NCI-H1930 (cell line): Measurements from ENCODE around the gene EHD2.
"Not testable (repeated sequence)": the region's sequence is repeated elsewhere in the genome, so short reads cannot be mapped to it uniquely, and the experiment has no call there.

ENCODE experiments used
- DNase-seq, 2 experiments: peaks; one replicate each; lab custom pipeline; 2025; lab: John Stamatoyannopoulos, UW

The EHD2 gene

DNA sequence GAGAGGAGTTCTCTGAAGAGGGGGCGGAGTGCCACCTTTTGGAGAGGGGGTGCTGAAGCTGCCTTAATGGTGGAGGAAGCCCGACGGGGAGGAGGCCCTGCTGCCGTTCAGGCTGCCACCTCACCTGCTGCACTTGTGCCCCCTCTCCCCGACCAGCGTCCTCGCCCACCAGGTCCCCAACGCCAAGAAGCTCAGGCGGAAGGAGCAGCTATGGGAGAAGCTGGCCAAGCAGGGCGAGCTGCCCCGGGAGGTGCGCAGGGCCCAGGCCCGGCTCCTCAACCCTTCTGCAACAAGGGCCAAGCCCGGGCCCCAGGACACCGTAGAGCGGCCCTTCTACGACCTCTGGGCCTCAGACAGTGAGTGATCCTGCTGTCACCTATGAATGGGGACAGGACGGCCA, 37.5 kb downstream of the EHD2 start:
- DNase-seq, result no peak

DNA sequence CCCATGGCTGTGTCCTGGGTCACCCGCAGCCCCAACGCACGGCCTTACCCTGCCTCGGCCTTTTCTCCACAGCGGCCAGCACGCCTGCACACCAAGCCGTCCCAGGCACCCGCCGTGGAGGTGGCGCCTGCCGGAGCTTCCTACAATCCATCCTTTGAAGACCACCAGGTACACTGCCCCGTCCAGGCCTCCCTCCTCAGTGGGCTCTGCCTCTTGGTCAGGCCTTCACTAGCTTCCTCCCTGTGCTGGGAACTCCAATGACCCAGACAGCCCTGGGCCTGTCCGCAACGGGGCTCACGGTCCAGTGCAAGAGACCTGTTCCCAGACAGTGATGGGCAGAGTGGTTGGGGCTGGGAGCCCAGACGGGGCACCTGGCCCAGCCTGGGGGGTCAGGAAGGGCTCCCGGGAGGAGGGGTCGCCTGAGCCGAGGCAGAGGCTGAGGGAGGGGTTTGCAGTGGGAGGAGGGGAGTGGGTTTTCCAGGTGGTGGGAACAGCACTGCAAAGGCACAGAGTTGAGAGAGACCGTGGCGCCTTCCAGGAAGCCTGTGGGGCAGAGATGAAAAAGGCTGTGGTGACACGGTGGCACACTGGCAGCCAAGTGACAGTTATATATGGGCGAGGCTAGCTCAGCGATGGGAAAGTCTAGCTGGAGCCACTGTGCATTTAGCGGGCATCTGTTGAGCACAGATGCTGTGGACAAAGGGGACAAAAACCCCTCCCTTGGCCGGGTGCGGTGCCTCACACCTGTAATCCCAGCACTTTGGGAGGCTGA, 39.4 kb downstream of the EHD2 start:
- DNase-seq, result no peak

DNA sequence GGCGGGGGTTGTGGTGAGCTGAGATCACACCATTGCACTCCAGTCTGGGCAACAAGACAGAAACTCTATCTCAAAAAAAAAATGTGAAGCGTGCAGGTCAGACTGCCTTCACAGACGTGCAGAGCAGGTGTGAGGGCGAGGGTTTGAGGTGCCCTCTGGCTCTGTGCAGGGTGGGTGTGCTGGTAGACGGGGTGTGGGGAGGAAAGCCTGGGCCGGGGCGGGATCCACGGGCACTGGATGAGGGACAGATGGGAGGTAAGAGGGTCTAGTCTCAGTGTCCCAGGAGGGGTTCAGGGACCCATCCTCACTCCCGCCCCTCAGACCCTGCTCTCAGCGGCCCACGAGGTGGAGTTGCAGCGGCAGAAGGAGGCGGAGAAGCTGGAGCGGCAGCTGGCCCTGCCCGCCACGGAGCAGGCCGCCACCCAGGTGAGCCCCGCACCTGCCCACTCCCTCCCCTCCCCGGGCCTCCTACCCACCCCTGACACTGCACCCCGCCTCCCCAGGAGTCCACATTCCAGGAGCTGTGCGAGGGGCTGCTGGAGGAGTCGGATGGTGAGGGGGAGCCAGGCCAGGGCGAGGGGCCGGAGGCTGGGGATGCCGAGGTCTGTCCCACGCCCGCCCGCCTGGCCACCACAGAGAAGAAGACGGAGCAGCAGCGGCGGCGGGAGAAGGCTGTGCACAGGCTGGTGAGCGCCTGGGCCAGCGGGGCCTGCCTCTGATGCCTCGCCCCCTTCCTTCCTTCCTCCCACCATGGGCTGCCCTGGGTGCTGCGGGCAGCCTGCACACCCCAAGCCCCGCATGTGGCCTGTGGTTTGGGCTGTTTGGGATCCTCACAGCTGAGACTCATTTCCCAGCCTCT, 41.2 kb downstream of the EHD2 start:
- no peak for DNase-seq

DNA sequence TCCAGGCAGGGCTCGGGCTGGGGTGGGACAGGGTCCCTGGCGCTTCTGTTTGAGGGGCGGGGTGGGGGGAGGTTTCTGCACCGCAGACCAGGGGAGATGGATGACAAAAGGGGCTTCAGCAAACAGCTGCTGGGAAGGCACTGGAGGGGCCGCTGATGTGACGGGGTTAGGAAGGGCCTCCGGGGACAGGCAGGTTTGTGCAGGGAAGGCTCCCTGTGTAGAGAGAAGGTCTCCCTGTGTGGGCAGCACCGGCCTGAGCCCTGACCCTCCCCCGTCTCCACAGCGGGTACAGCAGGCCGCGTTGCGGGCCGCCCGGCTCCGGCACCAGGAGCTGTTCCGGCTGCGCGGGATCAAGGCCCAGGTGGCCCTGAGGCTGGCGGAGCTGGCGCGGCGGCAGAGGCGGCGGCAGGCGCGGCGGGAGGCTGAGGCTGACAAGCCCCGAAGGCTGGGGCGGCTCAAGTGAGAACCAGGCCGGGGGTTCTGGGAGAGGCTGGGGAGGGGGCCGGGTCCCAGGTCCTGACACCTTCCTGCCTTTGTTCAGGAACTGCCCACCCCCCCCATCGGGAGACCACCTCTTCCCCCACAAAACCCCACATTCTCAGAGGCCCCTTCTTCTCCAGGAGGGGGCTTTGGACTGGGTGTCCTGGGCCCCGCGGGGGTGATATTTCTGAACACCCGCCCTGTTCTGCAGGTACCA, 42.0 kb downstream of the EHD2 start:
- no peak for DNase-seq

DNA sequence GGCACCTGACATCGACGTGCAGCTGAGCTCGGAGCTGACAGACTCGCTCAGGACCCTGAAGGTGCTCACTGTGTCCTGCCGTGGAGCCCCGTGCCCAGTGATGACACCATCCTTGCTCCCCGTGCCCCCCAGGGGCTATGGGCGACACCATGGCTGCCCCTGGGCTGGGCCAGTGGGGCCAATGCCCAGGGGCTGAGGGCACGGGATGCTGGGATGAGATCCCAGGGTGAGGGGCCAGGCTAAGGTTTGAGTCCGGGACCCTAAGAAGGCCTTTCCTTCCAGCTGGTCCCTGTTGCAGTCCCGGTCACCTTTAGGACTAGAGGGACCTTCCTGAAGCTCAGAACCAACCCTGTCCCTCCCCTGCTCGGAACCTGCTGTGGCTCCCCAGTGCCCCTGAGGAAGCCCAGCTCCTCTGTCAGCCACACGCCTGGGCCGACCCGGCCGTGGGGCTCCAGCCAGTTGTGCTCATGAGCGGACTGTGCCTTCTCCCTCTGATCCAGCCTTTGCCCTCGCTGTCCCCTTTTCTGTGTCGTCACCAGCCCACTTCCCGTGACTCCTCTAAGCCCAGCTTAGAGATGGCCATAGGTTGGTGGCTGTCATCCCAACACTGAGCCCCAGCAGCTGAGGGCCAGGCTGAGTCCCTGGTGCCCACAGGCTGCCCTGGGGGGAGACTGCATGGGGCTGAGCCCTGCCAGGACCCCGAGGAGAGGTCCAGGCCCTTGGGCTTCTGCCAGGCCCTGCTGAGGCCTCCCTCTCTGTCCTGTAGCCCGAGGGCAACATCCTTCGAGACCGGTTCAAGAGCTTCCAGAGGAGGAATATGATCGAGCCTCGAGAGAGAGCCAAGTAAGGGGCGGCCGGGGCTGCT, 42.8 kb downstream of the EHD2 start:
- no peak for DNase-seq

DNA sequence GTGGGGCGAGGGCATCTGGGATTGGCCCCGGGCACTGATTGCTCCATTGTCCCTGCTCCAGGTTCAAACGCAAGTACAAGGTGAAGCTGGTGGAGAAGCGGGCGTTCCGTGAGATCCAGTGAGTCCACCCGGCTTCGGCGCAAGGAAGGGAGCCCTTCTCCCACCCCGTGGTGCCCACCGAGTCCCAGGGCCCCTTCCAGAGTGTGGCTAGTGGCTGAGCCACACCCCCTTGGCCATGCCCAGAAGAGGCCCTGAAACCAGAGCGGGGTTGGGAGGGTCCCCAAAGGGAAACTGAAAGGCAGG, 43.4 kb downstream of the EHD2 start:
- no peak for DNase-seq

DNA sequence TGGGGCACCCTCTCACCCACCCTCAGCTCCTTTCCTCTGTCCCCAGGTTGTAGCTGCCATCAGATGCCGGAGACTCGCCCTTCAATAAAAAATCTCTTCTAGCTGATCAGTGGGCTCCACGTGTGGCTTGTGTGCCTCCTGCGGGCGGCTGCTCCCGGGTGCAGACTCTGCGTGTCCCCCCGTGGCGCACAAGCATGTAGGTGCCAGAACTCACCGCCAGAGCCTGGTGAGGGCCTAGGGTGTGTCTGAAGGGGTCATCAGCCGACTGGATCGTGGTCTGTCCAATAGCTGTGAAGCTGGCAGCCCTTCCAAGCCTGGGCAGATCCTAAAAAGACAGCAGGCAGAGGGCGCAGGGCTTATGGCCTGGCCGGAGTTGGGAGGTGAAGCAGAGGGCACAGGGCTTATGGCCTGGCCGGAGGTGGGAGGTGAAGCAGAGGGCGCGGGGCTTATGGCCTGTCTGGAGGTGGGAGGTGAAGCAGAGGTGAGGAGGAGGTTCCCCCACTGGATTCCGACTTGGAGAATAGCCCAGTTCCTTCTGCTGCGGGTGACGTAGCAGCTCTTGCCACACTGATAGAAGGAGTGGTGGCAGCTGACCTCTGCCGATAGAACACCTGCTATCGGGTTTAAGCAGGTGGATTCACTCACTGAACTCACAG, 43.9 kb downstream of the EHD2 start:
- DNase-seq, result no peak

DNA sequence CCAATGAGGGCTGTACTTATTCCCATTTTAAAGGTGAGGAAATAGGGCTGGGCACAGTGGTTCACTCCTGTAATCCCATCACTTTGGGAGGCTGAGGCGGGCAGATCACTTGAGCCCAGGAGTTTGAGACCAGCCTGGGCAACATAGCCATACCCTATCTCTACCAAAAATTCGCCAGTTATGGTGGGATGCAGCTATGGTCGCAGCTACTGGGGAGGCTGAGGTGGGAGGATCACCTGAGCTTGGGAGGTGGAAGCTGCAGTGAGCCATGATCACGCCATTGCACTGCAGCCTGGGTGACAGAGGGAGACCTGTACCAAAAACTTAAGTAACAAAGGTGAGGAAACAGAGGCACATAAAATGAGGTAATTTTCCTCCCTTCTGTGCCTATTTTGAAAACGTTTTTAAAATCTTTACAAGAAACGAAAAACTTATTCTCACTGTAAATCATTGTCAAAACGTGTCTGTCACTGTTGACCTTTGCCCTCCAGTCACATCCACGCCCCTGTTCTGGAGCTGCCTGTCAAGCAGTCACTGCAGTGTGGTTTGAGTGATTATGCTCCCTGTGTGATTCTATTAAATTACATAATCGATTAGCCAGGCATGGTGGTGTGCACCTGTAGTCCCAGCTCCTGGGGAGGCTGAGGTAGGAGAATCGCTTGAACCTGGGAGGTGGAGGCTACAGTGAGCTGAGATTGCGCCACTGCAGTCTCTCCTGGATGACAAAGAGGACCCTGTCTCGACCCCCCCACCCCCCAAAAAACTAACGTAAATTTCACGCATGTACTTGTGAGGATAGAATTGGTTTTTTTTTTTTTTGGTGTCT, 44.6 kb downstream of the EHD2 start:
- no peak for DNase-seq

DNA sequence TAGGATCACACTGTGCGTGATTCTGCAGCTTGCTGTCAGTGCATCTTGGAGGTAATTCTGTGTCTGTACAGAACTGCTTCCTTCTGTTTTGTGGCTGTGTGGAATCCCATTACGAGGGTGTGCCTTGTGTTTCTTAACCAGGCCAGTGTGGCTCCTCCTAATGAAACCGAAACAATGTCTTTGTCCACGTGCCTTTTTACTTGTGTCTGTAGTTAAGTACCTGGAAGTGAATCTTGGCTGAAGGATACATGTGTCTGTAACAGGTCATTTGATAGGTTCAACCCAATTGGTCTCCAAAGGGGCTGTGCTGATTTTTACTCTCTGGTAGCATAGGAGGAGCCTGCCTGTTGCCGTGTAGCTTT, 45.2 kb downstream of the EHD2 start:
- no peak for DNase-seq

DNA sequence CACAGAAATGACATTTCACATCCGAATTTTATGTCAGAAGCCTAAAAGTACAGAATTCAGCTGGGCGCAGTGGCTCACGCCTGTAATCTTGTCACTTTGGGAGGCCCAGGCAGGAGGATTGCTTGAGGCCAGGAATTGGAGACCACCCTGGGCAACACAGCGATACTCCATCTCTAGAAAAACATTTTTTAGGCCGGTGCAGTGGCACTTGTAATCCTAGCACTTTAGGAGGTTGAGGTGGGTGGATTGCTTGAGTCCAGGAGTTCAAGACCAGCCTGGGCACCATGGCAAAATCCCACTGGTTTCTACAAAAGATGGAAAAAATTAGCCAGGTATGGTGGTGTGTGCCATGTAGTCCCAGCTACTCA, 47.4 kb downstream of the EHD2 start:
- no peak for DNase-seq

DNA sequence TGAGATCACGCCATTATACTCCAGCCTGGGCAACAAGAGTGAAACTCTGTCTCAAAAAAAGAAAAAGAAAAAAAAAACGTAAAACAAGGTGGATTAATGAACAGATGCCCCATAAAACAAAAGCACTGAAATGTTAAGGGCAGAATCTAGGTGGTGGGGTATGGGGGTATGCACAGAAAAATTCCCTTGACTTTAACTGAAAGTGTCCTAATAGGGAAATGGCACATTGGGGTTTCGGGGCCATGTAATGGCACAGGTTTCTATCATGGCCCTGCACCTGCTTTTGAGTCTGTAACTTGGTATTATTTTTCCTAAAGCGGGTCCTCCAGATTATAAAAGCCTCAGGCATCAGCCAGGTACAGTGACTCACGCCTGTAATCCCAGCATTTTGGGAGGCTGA, 48.3 kb downstream of the EHD2 start:
- DNase-seq, result no peak

DNA sequence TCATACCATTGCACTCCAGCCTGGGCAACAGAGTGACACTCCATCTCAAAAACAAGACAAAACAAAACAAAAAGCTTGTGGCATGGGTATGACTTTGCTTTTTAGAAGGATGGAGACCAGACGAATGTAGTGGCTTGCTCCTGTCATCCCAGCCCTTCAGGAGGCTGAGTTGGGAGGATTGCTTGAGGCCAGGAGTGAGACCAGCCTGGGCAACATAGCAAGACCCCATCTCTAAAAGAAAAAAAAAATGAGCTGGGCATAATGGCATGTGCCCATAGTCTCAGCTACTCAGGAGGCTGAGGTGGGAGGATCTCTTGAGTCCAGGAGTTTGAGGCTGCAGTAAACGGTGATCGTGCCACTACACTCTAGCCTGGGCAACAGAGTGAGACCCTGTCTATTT, 48.9 kb downstream of the EHD2 start:
- no peak for DNase-seq

DNA sequence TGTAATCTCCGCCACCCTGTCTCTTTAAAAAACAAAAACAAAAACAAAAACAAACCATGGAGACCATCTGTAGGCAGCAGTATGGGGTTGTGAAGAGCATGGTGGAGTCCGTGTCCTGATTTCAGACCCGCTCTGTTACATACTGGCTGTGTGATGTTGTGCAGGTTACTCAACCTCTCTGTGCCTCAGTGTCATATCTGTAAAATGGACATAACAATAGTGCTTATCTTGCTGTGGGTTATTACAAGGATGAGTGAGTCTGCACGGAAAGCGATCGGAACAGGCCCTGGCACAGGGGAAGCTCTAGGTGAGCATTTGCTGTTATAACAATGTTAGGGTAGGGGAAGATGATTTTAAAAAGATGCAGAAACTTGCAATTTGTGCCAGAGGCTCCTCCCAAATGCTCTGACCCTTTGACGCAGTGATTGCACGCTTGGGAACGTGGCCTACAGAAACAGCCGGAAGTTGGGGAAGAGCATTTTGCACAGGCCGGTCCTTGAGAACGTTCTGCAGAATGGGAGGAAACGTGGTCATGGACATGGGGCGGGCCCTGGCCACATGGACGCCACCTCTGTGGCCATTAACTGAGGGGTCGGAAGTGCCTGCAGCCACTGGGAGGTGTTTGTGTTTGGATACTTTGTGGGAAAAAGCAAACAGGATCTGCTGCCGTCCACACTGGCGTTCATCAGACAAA, 49.5 kb downstream of the EHD2 start:
- no peak for DNase-seq

DNA sequence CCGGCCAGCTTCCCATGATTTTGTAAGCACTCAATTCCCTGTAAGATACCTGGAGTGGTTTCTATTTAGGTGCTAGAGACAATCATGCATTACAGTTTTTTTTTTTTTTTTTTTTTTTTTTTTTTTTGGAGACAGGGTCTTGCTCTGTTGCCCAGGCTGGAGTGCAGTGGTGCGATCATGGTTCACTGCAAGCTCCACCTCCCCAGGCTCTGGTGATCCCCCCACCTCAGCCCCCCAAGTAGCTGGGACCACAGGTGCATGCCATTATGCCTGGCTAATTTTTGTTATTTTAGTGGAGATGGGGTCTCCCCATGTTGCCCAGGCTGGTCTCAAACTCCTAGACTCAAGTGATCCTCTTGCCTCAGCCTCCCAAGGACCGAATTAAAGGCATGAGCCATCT, 51.5 kb downstream of the EHD2 start:
- DNase-seq, result not testable (repeated sequence)

DNA sequence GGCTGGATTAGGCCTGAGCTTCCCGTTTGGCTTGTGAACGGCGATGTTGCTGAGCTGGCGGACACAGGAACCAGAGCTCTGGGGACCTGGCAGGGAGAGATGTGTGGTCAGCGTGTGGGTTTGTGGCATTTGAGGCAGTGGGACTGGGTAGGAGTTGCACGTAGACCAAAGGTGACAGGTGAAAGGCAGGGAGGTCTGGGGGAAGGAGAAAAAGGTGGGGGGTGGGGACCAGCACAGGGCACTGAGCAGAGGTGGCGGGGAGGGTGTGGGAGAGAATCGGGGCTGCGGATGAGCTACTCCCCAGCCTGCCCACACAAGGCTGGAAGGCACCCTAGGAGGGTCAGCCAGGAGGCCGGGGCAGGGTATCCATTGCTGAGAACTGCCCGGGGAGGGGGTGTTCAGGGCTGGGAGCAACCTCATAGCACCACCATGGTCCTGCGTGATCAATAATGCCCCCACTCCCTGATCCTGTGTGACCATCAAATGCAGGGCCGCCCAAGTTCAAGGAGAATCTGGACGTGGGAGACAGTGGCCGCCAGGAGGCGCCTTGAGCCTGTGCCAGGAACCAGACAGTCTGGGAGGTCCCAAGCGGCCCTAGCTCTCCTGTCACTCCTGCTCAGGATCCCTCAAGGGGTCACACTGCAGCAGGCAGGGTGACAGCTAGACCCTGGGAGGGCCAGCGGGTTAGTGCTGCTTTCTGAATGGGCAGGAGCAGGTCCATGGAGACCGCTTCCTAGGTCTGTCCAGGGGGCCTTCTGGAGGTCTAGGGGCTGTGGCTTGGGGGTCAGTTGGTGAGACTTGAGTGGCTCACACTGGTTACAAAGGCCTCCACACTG, 52.5 kb downstream of the EHD2 start:
- DNase-seq, result peak; percentile 48 to 59

DNA sequence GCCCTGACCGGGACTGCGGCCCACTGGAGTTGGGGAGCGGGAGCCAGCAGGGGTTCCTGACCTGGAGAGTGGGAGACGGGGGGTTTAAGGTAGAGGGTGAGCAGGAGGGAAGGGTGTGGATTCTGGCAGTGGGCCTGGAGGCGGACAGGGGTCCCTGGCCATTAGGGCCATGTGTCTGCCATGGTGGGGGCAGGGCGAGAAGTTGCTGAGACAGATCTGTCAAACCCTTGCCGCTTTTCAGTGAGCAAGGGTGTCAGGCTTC, 53.1 kb downstream of the EHD2 start:
- no peak for DNase-seq

DNA sequence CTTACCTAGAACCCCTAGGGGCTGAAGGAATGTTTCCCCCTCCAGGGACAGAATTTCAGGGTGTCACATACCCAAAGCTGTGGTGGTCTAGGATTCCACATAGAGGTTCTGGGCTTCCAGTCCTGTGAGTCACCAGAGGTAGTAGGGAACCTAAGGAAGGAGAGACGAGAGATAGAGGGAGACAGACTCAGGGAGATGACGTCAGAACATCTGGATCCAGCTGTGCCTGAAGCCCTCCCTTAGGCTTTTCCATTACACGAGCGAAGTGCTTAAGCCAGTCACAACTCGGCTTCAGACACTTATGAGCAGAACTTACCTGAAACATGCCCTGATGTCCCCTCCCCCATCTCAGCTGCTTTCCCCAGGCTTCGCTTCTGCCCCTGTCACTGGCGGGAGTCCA, 53.4 kb downstream of the EHD2 start:
- no peak for DNase-seq

DNA sequence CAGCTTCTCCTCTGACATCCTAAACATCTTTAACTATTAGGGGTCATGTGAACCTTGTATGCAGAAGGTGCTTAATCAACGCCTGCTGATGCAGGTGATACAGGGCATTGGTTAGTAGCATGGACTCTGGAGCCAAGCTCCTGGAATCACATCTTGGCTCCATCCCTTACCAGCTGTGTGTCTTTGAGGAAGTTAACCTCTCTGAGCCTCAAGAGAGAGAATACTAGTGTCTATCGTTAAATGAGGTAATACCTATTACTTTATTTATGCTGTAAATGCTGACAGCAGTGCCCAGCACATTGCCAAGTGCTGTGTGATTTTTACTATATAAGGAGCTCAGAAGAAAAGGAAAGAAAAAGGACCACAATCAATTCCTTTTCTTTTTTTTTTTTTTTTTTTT, 54.1 kb downstream of the EHD2 start:
- DNase-seq, result no peak

DNA sequence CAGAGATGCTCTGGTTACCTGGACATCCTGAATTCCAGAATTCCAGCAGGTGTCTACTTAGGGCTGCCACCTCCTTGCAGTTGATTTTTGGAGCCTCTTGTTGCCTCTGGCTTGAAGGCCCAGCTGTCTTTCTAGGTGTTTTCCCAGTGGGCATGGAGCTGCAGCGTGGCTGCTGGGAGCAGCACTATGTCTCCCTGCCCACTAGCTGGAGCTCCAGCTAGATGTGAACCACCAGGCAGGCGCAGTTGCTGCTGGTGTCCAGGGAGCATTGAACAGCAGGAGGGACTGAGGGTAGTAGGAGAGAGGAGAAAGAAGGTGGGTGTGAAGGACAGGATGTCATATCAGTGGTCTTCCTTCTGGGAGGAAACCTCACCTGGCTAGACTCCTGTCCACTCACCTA, 55.4 kb downstream of the EHD2 start:
- DNase-seq, result no peak

DNA sequence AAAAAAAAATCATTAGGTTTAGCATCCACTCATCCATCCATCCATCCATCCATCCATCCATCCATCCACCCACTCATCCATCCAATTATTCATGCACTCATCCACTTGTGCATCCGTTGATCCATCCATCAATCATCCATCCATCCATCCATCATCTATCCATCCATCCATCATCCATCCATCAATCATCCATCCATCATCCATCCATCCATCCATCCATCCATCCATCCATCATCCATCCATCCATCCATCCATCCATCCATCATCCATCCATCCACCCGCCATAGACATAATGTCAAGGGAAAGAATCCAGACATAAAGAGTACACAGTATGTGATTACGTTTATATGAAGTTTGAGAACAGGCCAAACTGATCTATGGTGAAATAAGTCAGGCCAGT, 56.3 kb downstream of the EHD2 start:
- DNase-seq, result no peak
